Progenitor cell of endocrine pancreas (in vitro differentiated cells): Measurements from ENCODE around the gene CHST15. TPM values are rescaled to one million over a fixed set of nuclear protein-coding genes. Genes with fewer than 3 reads are reported as not detected.
"Not testable (repeated sequence)": the region's sequence is repeated elsewhere in the genome, so short reads cannot be mapped to it uniquely, and the experiment has no call there.

Source experiments
- DNase-seq: peaks from one replicate; pipeline ENCODE4 v3.0.0; 2021; ENCODE audit warnings: low spot score; ENCODE audit not compliant: unreplicated experiment
- H3K27ac Mint-ChIP-seq: 2 replicates; pipeline ENCODE4 v1.8.0; 2021; ENCODE audit warnings: mild to moderate bottlenecking, moderate library complexity, mixed read lengths
- H3K27me3 Mint-ChIP-seq: 2 replicates; pipeline ENCODE4 v1.8.0; 2021; ENCODE audit warnings: mixed read lengths
- H3K36me3 Mint-ChIP-seq: 2 replicates; pipeline ENCODE4 v1.8.0; 2022; ENCODE audit warnings: mixed read lengths; ENCODE audit not compliant: insufficient read depth
- H3K4me1 Mint-ChIP-seq: 2 replicates; pipeline ENCODE4 v1.8.0; 2021; ENCODE audit warnings: low read depth, mixed read lengths
- H3K4me3 Mint-ChIP-seq: 2 replicates; pipeline ENCODE4 v1.8.0; 2021; ENCODE audit warnings: low read depth, mild to moderate bottlenecking, moderate library complexity, mixed read lengths
- H3K9me3 Mint-ChIP-seq: 2 replicates; pipeline ENCODE4 v1.8.0; 2021; ENCODE audit warnings: low read depth, mixed read lengths
- CTCF ChIP-seq: fragments of 200-600 bp; sonication (generic); IDR thresholded peaks from one replicate; pipeline ENCODE4 v1.5.0; 2021; ENCODE audit warnings: antibody characterized with exemption, mild to moderate bottlenecking; ENCODE audit not compliant: unreplicated experiment
- total RNA-seq: library from RNA; stranded (reverse); gene quantifications from 2 replicates; pipeline ENCODE4 v1.2.1, GENCODE V29; 2021

Gene CHST15
- total RNA-seq, 1 donor from 2014 or later = 7.9 TPM

- Mint-ChIP-seq H3K4me3 (no peak overlapping the region), H3K9me3 (no peaks in the 10 kb centered on the region), H3K36me3 (no peaks in the 10 kb centered on the region), H3K27ac (no peak overlapping the region), H3K4me1 (peaks cover 11% of the 10 kb centered on the region), H3K27me3 (no peaks in the 10 kb centered on the region)
- TF ChIP-seq CTCF = no peak
- DNase-seq = no peak
Measured at GRCh38 chr10:124036746-124037145, 56.7 kb downstream of the CHST15 start.

GRCh38 chr10:124035928-124036558 is 57.4 kb downstream of the CHST15 start:
- no peak overlapping the region for H3K4me3 Mint-ChIP-seq
- TF ChIP-seq CTCF = no peak
- H3K36me3 Mint-ChIP-seq = no peaks in the 10 kb centered on the region
- peak; percentile 24 for DNase-seq
- no peaks in the 10 kb centered on the region for H3K27me3 Mint-ChIP-seq
- peaks cover 11% of the 10 kb centered on the region for H3K4me1 Mint-ChIP-seq
- H3K27ac Mint-ChIP-seq = peak overlapping the region; percentile 80
- no peaks in the 10 kb centered on the region for H3K9me3 Mint-ChIP-seq

- H3K4me3 Mint-ChIP-seq = no peak overlapping the region
- peaks cover 12% of the 10 kb centered on the region for H3K4me1 Mint-ChIP-seq
- no peak for TF ChIP-seq CTCF
- no peaks in the 10 kb centered on the region for H3K27me3 Mint-ChIP-seq
- H3K27ac Mint-ChIP-seq = peak overlapping the region; percentile 80
- no peaks in the 10 kb centered on the region for H3K9me3 Mint-ChIP-seq
- DNase-seq = no peak
- no peaks in the 10 kb centered on the region for H3K36me3 Mint-ChIP-seq
Measured at GRCh38 chr10:124035306-124035927, 58.0 kb downstream of the CHST15 start.

GRCh38 chr10:124034576-124035305 is 58.7 kb downstream of the CHST15 start:
- H3K4me1 Mint-ChIP-seq = peaks cover 19% of the 10 kb centered on the region
- not testable (repeated sequence) for H3K36me3 Mint-ChIP-seq, H3K4me3 Mint-ChIP-seq, H3K9me3 Mint-ChIP-seq, DNase-seq, H3K27me3 Mint-ChIP-seq, H3K27ac Mint-ChIP-seq

- Mint-ChIP-seq H3K36me3 (no peaks in the 10 kb centered on the region), H3K27ac (no peak overlapping the region), H3K4me1 (peaks cover 20% of the 10 kb centered on the region), H3K9me3 (no peaks in the 10 kb centered on the region), H3K4me3 (no peak overlapping the region), H3K27me3 (no peaks in the 10 kb centered on the region)
- TF ChIP-seq CTCF = no peak
- no peak for DNase-seq
Measured at GRCh38 chr10:124033887-124034218, 59.5 kb downstream of the CHST15 start.
